GM23248 (cell line): ENCODE results near the gene HAO2. TPM values are rescaled to one million over a fixed set of nuclear protein-coding genes. Genes with fewer than 3 reads are reported as not detected.

Experiments
- DNase-seq: peaks from one replicate; pipeline ENCODE4 v3.0.0-alpha.2; 2015
- H2AFZ ChIP-seq: fragments of 200-600 bp; sonication (generic); 2 replicates; pipeline ENCODE4 v1.6.1; 2016; ENCODE audit warnings: antibody characterized with exemption
- H3F3A ChIP-seq: fragments of 200-600 bp; sonication (generic); 2 replicates; pipeline ENCODE4 v1.6.1; 2016; ENCODE audit warnings: mild to moderate bottlenecking, antibody characterized with exemption, mixed run types; ENCODE audit not compliant: insufficient read depth
- H3K27ac ChIP-seq: fragments of 200-600 bp; sonication (generic); 2 replicates; pipeline ENCODE4 v1.5.1; 2016; ENCODE audit warnings: mild to moderate bottlenecking
- H3K27me3 ChIP-seq: fragments of 200-600 bp; sonication (generic); replicated peaks from 2 replicates; pipeline ENCODE4 v1.6.1; 2016; ENCODE audit warnings: mild to moderate bottlenecking; ENCODE audit not compliant: insufficient read depth
- H3K36me3 ChIP-seq: fragments of 200-600 bp; sonication (generic); 2 replicates; pipeline ENCODE4 v1.6.1; 2016; ENCODE audit warnings: low read depth, mild to moderate bottlenecking
- H3K4me1 ChIP-seq: fragments of 200-600 bp; sonication (generic); 2 replicates; pipeline ENCODE4 v1.6.1; 2016; ENCODE audit warnings: mild to moderate bottlenecking; ENCODE audit not compliant: insufficient read depth
- H3K4me2 ChIP-seq: fragments of 200-600 bp; sonication (generic); one replicate; pipeline ENCODE4 v1.6.1; 2016; ENCODE audit warnings: mild to moderate bottlenecking; ENCODE audit not compliant: unreplicated experiment
- H3K4me3 ChIP-seq: fragments of 200-600 bp; sonication (generic); 2 replicates; pipeline ENCODE4 v1.5.1; 2016; ENCODE audit warnings: mild to moderate bottlenecking
- H3K79me2 ChIP-seq: fragments of 200-600 bp; sonication (generic); 2 replicates; pipeline ENCODE4 v1.6.1; 2016; ENCODE audit warnings: mild to moderate bottlenecking; ENCODE audit not compliant: insufficient read depth
- H3K9ac ChIP-seq: fragments of 200-600 bp; sonication (generic); 2 replicates; pipeline ENCODE4 v1.6.1; 2016; ENCODE audit warnings: mild to moderate bottlenecking
- H3K9me2 ChIP-seq: fragments of 200-600 bp; sonication (generic); 2 replicates; pipeline ENCODE4 v1.6.1; 2016; ENCODE audit warnings: mixed run types, mild to moderate bottlenecking, moderate library complexity; ENCODE audit not compliant: insufficient read depth
- H3K9me3 ChIP-seq: fragments of 200-600 bp; sonication (generic); one replicate; pipeline ENCODE4 v1.6.1; 2017; ENCODE audit warnings: low read depth
- H4K20me1 ChIP-seq: fragments of 200-600 bp; sonication (generic); 2 replicates; pipeline ENCODE4 v1.6.0; 2016; ENCODE audit not compliant: insufficient read depth
- EZH2 ChIP-seq: fragments of 200-600 bp; sonication (generic); IDR thresholded peaks from 2 replicates; pipeline ENCODE4 v1.6.1; 2018; ENCODE audit warnings: antibody characterized with exemption, mild to moderate bottlenecking; ENCODE audit not compliant: insufficient read depth, poor library complexity, severe bottlenecking
- EZH2phosphoT487 ChIP-seq: fragments of 200-600 bp; sonication (generic); IDR thresholded peaks from 2 replicates; pipeline ENCODE4 v1.6.1; 2018; ENCODE audit warnings: antibody characterized with exemption, moderate library complexity, mild to moderate bottlenecking, low read depth; ENCODE audit not compliant: insufficient read depth
- WGBS, 2 experiments: methylation state at CpG; one replicate each; pipeline ENCODE4 v1.1.6; 2015 to 2017; ENCODE audit warnings: low lambda C conversion rate in 2 of 2, low coverage in 1 of 2; ENCODE audit errors: missing lambda C conversion rate in 2 of 2; 5-methylcytosine and 5-hydroxymethylcytosine counted together
- in situ Hi-C: fragments of 300-500 bp; cut with MboI; formaldehyde crosslinking; loops from 2 replicates; pipeline ENCODE4 v1.15.0; 2020
- polyA plus RNA-seq: library from polyadenylated mRNA; unstranded; fragments of >200 nt; fragmentation: Nextera tagmentation; extraction: Ambion mirVana; gene quantifications from 2 replicates; pipeline ENCODE4 v1.2.1, GENCODE V29; 2016
- total RNA-seq: library from RNA; depleted of rRNA; stranded (reverse); fragments of >200 nt; shearing (Covaris generic); gene quantifications from 2 replicates; pipeline ENCODE4 v1.2.3, GENCODE V29; 2014

Gene HAO2
- total and polyA plus RNA-seq, 2 experiments from 2014 or later: not detected

- Histone ChIP-seq H3K79me2 (no peaks in the 10 kb centered on the region), H3K27ac (no peak overlapping the region), H3K9me2 (no peaks in the 10 kb centered on the region), H3F3A (no peaks in the 10 kb centered on the region), H4K20me1 (no peaks in the 10 kb centered on the region), H3K27me3 (no peaks in the 10 kb centered on the region), H3K9ac (no peak overlapping the region), H2AFZ (no peak overlapping the region), H3K9me3 (no peaks in the 10 kb centered on the region), H3K36me3 (no peaks in the 10 kb centered on the region), H3K4me1 (no peaks in the 10 kb centered on the region), H3K4me2 (no peak overlapping the region), H3K4me3 (no peak overlapping the region)
- TF ChIP-seq EZH2phosphoT487: no peak
- no peak for TF ChIP-seq EZH2
- 67 to 79% methylated on average over 3 of the region's 3 CpGs for WGBS, 2 experiments
- DNase-seq: no peak
- in situ Hi-C loops: no loop called here
Observed at GRCh38 chr1:119338757-119339156, 29.8 kb upstream of the HAO2 start.

DNA sequence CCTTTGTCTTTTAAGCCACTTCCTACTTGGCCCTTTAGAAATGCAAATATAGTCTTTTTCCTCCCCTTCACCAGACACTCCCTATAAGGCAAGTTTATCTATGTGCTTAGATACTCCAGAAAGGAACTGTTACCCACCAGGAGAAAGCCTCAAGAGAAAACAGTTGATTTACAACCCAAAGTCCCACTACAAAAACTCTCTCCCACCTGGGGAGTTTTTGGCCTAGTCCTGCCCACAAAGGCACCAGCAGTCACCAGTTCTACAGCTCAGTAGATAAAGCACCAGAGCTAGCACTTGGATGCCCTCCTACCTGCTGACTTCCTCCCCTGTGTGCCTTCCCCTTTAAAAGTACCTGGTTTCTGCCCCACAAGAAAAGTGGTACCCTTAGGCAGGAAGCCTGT lies 27.7 kb upstream of the HAO2 start:
- Histone ChIP-seq H4K20me1 (no peaks in the 10 kb centered on the region), H3K4me1 (no peaks in the 10 kb centered on the region), H3K9ac (no peak overlapping the region), H3K27me3 (no peaks in the 10 kb centered on the region), H3F3A (no peaks in the 10 kb centered on the region), H3K27ac (no peak overlapping the region), H3K36me3 (no peaks in the 10 kb centered on the region), H3K79me2 (no peaks in the 10 kb centered on the region), H3K9me3 (no peaks in the 10 kb centered on the region), H3K4me3 (no peak overlapping the region), H3K4me2 (no peak overlapping the region), H2AFZ (no peak overlapping the region), H3K9me2 (no peaks in the 10 kb centered on the region)
- in situ Hi-C loops: no loop called here
- TF ChIP-seq EZH2 (no peak), EZH2phosphoT487 (no peak)
- no peak for DNase-seq

DNA sequence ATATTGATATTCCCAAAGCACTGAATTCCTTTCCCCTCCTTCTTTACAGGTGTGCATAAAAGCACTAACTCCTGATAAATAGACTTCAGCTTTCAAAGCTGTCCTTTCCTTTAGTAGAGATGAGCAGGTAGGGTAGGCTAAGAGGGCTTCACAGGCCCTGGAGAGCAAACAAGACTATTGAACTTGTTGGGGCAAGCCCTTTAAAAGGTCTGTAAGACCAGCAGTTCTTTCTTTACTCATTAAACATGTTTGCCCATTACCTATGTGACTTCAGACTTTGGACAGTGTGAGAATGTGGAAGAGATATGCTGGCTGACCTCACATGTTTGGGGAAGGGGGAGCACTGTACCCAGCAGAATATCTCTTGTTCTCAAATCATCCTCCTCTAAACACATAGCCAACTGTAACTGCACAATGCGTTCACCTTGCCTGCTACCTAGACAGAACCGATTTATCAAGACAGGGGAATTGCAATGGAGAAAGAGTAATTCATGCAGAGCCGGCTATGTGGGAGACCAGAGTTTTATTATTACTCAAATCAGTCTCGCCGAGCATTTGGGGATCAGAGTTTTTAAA lies 27.1 kb upstream of the HAO2 start:
- Histone ChIP-seq H3K9me3 (no peaks in the 10 kb centered on the region), H3K27ac (no peak overlapping the region), H3K9me2 (no peaks in the 10 kb centered on the region), H3K4me2 (no peak overlapping the region), H3K27me3 (no peaks in the 10 kb centered on the region), H3K9ac (no peak overlapping the region), H3K79me2 (no peaks in the 10 kb centered on the region), H2AFZ (no peak overlapping the region), H4K20me1 (no peaks in the 10 kb centered on the region), H3K36me3 (no peaks in the 10 kb centered on the region), H3K4me1 (no peaks in the 10 kb centered on the region), H3K4me3 (no peak overlapping the region), H3F3A (no peaks in the 10 kb centered on the region)
- 80 to 85% methylated on average over 5 of the region's 5 CpGs for WGBS, 2 experiments
- DNase-seq: no peak
- TF ChIP-seq EZH2 (no peak), EZH2phosphoT487 (no peak)
- in situ Hi-C loops: no loop called here

DNA sequence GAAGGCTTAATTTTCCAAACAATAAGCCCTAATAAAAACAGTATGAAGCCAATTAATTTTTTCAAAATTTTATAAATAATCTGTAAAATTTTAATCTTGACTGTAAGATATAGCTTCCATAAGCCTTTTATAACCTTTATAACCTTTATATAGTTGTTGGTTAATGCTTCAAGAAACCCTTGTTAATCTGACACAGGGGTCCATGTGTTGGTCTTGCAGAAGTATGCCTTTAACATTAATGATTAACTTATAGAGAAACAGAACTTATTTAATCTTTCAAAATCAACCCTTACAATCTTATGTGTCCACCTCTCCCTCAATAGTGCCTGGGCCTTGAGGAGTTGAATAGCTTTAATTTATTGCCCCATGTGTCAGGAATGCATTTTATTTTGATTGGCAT lies 23.2 kb upstream of the HAO2 start:
- H3K4me1 ChIP-seq: 0 out of 2 replicates have a peak, but pooled peaks cover 9% of the 10 kb centered on the region
- DNase-seq: no peak
- no peaks in the 10 kb centered on the region for H3K9me3 ChIP-seq
- H2AFZ ChIP-seq: no peak overlapping the region
- H3K27me3 ChIP-seq: no peaks in the 10 kb centered on the region
- H3K4me2 ChIP-seq: no peak overlapping the region
- in situ Hi-C loops: no loop called here
- no peak for TF ChIP-seq EZH2phosphoT487
- no peak for TF ChIP-seq EZH2
- no peaks in the 10 kb centered on the region for H3K79me2 ChIP-seq
- no peak overlapping the region for H3K4me3 ChIP-seq
- H3K36me3 ChIP-seq: no peaks in the 10 kb centered on the region
- H3K27ac ChIP-seq: no peak overlapping the region
- no peak overlapping the region for H3K9ac ChIP-seq
- no peaks in the 10 kb centered on the region for H3K9me2 ChIP-seq
- no peaks in the 10 kb centered on the region for H4K20me1 ChIP-seq
- no peaks in the 10 kb centered on the region for H3F3A ChIP-seq

GRCh38 chr1:119347858-119348257 lies 20.7 kb upstream of the HAO2 start:
- peak overlapping the region; percentile 61 for H2AFZ ChIP-seq
- H3K4me2 ChIP-seq: no peak overlapping the region
- no peak for TF ChIP-seq EZH2
- TF ChIP-seq EZH2phosphoT487: no peak
- no peaks in the 10 kb centered on the region for H3K27me3 ChIP-seq
- WGBS, 2 experiments: 5 to 7% methylated on average over 1 of the region's 1 CpG
- H3F3A ChIP-seq: no peaks in the 10 kb centered on the region
- H3K4me3 ChIP-seq: no peak overlapping the region
- no peaks in the 10 kb centered on the region for H3K9me2 ChIP-seq
- H4K20me1 ChIP-seq: no peaks in the 10 kb centered on the region
- in situ Hi-C loops: no loop called here
- H3K4me1 ChIP-seq: 0 out of 2 replicates have a peak, but pooled peaks cover 9% of the 10 kb centered on the region
- no peaks in the 10 kb centered on the region for H3K9me3 ChIP-seq
- DNase-seq: peak; percentile 43
- H3K9ac ChIP-seq: no peak overlapping the region
- no peaks in the 10 kb centered on the region for H3K79me2 ChIP-seq
- H3K27ac ChIP-seq: no peak overlapping the region
- H3K36me3 ChIP-seq: no peaks in the 10 kb centered on the region
